Coronary artery (tissue), 2 donors: ENCODE measurements around the gene MAPK8IP2.

Experiments used
- DNase-seq: peaks from one replicate; pipeline ENCODE4 v3.0.0-alpha.2; 2017; ENCODE audit warnings: low spot score
- H3K27ac ChIP-seq, 2 donors: fragments of 200-600 bp; sonication (generic); one replicate each; pipeline ENCODE4 v1.5.1; 2016 to 2019
- H3K4me3 ChIP-seq: fragments of 200-600 bp; sonication (generic); 2 replicates; pipeline ENCODE4 v1.5.1; 2016; ENCODE audit warnings: mild to moderate bottlenecking, moderate library complexity
- CTCF ChIP-seq: fragments of 200-600 bp; sonication (generic); IDR thresholded peaks from one replicate; pipeline ENCODE4 v1.5.1; 2019; ENCODE audit warnings: antibody characterized with exemption

MAPK8IP2 gene

DNA sequence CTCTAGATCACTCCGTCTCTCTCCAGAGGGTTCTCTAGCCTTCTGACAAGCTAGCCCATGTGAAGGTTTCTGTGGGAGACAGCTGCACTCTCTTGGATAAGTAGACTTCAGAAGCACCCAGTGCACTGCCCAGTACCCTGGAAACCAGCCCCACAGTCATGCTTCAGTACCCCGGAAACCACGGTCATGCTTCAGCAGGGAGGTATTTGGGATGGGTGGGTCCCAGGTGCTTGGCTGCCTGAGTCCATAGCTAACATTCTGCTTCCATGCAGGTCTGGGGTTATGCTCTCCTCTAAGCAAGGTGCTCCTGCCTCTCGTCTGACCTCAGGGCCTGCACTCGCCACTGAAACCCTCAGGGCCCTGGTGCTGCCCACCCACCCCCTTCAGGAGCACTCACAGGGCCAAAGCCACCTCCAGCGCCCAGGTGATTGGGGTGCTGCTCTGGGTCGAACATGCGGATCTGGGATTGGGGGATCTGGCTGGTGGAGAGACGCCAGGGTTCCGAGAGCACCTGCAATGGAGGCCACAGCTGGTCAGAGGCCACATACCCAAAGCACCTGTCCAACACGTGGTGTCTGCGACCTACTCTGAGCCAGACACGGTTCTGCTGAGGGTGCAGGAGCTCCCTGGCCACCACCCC is 30.6 kb upstream of the MAPK8IP2 start:
- Histone ChIP-seq H3K4me3 (no peak overlapping the region), H3K27ac (no peak overlapping the region)
- no peak for TF ChIP-seq CTCF
- DNase-seq: no peak

DNA sequence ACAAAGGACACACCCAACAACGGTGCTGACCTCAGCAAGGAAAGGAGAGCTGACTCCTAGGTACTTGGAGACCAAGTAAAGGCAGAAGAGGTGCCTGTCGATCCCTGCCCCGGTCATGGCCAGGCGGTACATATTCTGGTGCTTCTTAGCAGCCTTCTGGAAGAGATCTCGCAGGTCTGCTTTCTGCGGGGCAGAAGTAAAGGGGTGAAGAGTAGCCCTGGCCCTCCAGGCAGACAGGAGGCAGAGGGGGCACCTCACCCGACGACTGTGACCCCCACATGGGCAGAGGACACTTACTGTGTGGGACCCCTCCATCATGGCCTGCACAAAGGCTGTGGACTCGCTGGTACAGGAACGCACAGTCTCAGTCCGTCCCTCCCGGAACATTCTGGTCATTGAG is 29.7 kb upstream of the MAPK8IP2 start:
- Histone ChIP-seq H3K27ac (no peak overlapping the region), H3K4me3 (no peak overlapping the region)
- TF ChIP-seq CTCF: no peak
- no peak for DNase-seq

- TF ChIP-seq CTCF: no peak
- Histone ChIP-seq H3K4me3 (no peak overlapping the region), H3K27ac (no peak overlapping the region)
- no peak for DNase-seq
These were observed 29.1 kb upstream of the MAPK8IP2 start for GRCh38 chr22:50571264-50572175.

DNA sequence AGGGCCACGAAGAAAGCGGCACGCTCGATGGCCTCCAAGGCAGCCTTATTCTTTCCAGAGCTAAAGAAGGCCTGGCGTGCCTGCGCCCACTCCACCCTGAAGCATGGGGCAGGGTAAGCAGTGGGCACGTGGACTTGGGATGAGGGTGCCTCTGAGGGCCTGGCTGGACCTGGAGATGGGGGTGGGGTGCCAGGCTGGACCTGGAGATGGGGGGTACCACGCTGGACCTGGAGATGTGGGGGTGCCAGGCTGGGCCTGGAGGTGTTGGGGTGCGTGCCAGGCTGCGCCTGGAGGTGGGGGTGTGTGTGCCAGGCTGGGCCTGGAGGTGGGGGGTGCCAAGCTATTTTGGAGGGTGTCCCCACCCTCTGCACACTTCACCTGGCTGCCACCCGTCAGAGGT is 27.6 kb upstream of the MAPK8IP2 start:
- no peak overlapping the region for H3K27ac ChIP-seq
- DNase-seq: no peak
- no peak for TF ChIP-seq CTCF
- H3K4me3 ChIP-seq: no peak overlapping the region

- TF ChIP-seq CTCF: no peak
- DNase-seq: no peak
- no peak overlapping the region for H3K4me3 ChIP-seq
- no peak overlapping the region for H3K27ac ChIP-seq
These were observed 26.9 kb upstream of the MAPK8IP2 start for GRCh38 chr22:50573491-50574382.

DNA sequence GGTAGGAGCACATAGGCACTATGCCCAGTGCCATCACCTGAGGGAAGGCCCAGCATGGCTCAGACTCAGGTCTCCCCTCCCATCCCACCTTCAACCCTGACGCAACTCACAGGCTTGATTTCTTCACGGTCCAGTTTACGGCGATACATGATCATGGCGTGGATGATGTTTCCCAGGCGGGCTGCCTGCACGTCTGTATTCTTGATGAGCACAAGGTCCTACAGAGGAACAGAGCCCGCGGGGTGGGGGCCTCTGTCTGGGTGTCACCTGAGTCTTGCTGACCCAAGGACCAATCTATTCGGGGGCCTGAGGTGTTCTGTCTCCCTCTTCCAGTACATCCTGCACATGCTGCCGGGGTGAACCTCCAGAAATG is 26.2 kb upstream of the MAPK8IP2 start:
- H3K4me3 ChIP-seq: no peak overlapping the region
- DNase-seq: no peak
- no peak for TF ChIP-seq CTCF
- H3K27ac ChIP-seq: no peak overlapping the region
